Measurements from ENCODE around the gene LUC7L3. TPM values are rescaled to one million over a fixed set of nuclear protein-coding genes. Genes with fewer than 3 reads are reported as not detected.

LUC7L3 gene
- total and polyA plus RNA-seq, 2 of the 13 experiments (the other 11 are each of a cell fraction or from before 2014, with no cell fraction given): 108 to 120 TPM

DNA sequence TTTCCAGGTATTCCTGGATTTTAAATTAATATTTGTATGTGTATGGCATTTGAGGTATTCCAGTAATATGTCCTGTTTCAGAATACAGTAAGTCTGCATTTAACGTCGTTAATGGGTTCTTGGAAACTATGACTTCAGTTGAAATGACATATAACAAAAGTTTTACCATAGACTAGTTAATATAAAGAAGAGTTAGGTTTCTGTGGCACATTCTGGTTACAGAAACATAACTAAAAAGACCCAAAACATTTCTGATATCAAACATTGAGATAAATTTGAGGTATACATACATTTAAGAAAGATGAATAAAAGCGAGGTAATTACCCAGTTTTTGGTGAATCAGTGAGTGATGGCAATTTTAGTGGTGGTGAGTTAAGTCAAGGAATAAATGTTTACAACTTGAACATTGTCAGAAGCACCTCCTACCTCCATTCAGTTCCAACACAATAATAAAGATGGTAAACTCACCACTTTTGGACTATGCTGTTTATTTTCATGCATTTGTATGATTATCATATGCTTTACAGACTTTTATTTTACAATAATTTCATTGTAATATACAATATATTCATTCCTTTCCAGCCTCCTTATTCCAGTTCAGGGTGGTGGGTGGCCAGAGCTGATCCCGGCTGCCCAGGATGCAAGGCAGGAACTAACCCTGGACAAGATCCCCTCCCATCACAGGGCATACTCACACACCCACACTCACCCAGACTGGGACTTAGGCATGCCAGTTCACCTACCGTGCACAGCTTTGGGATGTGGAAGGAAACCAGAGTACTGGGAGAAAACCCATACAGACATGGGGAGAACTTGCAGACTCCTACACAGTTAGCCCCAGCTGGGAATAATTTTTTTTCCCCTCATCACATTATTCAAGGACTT lies 9.7 kb downstream of the LUC7L3 start:
- TSS peak; percentile 17 for BruUV-seq (replicated peaks)
- intact Hi-C loops (cut with micrococcal nuclease; ENCODE audit: unreplicated experiment) (no loop called here), in situ Hi-C loops (cut with HindIII; ENCODE audit: extremely low pct_ligation_motif_present, low pct_unique_long_range_greater_than_20kb) (no loop called here)
- Histone ChIP-seq H3K36me3 (replicated peaks in 1 of 2; ENCODE audit: control insufficient read depth in 1 of 2, insufficient read depth in 2 of 2, low read length in 2 of 2) (peaks cover 4 to 25% of the 10 kb centered on the region in 2 experiments; a peak in 4 of 5 replicates), H3K4me3 (replicated peaks in 1 of 3; ENCODE audit: insufficient read depth in 1 of 3, low read depth in 2 of 3, low read length in 3 of 3) (no peak overlapping the region), H3K4me2 (ENCODE audit: low read depth, low read length) (no peak overlapping the region), H3K9ac (ENCODE audit: insufficient read depth, low read depth, low read length) (no peak overlapping the region), H3K4me1 (ENCODE audit: insufficient read depth, low read length) (peaks cover 66% of the 10 kb centered on the region), H2AFZ (ENCODE audit: low read length) (no peak overlapping the region), H3K27me3 (ENCODE audit: control insufficient read depth in 1 of 2, insufficient read depth in 2 of 2, low read length in 2 of 2) (no peaks in the 10 kb centered on the region), H3K79me2 (ENCODE audit: insufficient read depth, low read length) (peaks cover 96% of the 10 kb centered on the region), H3K27ac (ENCODE audit: extremely low read length, insufficient read depth, low read length) (no peak overlapping the region), H3K9me3 (ENCODE audit: low read length) (no peaks in the 10 kb centered on the region), H4K20me1 (ENCODE audit: insufficient read depth, low read length) (peaks cover 96% of the 10 kb centered on the region)
- ATAC-seq (no peak), DNase-seq (ENCODE audit: low spot score) (no peak), FAIRE-seq (no peak)
- TF ChIP-seq HNRNPL (IDR thresholded peaks at IDR 0.05; ENCODE audit: low read depth, low read length): no peak
- TF ChIP-seq, protein P1, sequence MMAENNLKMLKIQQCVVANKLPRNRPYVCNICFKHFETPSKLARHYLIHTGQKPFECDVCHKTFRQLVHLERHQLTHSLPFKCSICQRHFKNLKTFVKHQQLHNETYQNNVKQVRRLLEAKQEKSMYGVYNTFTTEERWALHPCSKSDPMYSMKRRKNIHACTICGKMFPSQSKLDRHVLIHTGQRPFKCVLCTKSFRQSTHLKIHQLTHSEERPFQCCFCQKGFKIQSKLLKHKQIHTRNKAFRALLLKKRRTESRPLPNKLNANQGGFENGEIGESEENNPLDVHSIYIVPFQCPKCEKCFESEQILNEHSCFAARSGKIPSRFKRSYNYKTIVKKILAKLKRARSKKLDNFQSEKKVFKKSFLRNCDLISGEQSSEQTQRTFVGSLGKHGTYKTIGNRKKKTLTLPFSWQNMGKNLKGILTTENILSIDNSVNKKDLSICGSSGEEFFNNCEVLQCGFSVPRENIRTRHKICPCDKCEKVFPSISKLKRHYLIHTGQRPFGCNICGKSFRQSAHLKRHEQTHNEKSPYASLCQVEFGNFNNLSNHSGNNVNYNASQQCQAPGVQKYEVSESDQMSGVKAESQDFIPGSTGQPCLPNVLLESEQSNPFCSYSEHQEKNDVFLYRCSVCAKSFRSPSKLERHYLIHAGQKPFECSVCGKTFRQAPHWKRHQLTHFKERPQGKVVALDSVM (CRISPR knock-in tag; IDR thresholded peaks at IDR 0.05): no peak
- no peak for TF ChIP-seq TARDBP (CRISPR knock-in tag; IDR thresholded peaks at IDR 0.05)
- TF ChIP-seq ZNF577 (CRISPR knock-in tag; IDR thresholded peaks at IDR 0.05; ENCODE audit: borderline replicate concordance, low read depth): no peak
- TF ChIP-seq ZNF839 (CRISPR knock-in tag; IDR thresholded peaks at IDR 0.05; ENCODE audit: borderline replicate concordance): no peak
- TF ChIP-seq ZNF296 (CRISPR knock-in tag; conservative IDR thresholded peaks at IDR 0.05): no peak
- TF ChIP-seq ZNF562 (CRISPR knock-in tag; IDR thresholded peaks at IDR 0.05; ENCODE audit: borderline replicate concordance): no peak
- no peak for TF ChIP-seq CREB1 (IDR thresholded peaks at IDR 0.05)
- no peak for TF ChIP-seq CREB1 (CRISPR knock-in tag; IDR thresholded peaks at IDR 0.05)
- TF ChIP-seq ZC3H13 (CRISPR knock-in tag; IDR thresholded peaks at IDR 0.05): no peak
- TF ChIP-seq ZNF614 (CRISPR knock-in tag; IDR thresholded peaks at IDR 0.05; ENCODE audit: borderline replicate concordance): no peak
- POLR2A ChIA-PET: interaction anchor here (1.1 to 3.8 kb wide), 2 partner anchors 10 to 21 kb away, joined by 4 to 14 read pairs; partner anchors contain the start of gene LUC7L3
- CTCF ChIA-PET (ENCODE audit: low intra/inter-chr PET ratio, low total read pairs): no interaction called here
- 88% methylated on average over 5 of the region's 5 CpGs for WGBS (ENCODE audit: low lambda C conversion rate)
